GM21360 (cell line): ENCODE data around the gene CLEC4F.

ENCODE experiments used
- ATAC-seq: cut with Tn5 transposase; IDR thresholded peaks from one replicate; pipeline ENCODE4 v1.9.1; 2021; ENCODE audit warnings: mild to moderate bottlenecking, moderate library complexity; ENCODE audit not compliant: unreplicated experiment

Gene CLEC4F

GRCh38 chr2:70789304-70790135 lies 30.9 kb downstream of the CLEC4F start:
- no peak for ATAC-seq

GRCh38 chr2:70785137-70785911 lies 35.1 kb downstream of the CLEC4F start:
- no peak for ATAC-seq

DNA sequence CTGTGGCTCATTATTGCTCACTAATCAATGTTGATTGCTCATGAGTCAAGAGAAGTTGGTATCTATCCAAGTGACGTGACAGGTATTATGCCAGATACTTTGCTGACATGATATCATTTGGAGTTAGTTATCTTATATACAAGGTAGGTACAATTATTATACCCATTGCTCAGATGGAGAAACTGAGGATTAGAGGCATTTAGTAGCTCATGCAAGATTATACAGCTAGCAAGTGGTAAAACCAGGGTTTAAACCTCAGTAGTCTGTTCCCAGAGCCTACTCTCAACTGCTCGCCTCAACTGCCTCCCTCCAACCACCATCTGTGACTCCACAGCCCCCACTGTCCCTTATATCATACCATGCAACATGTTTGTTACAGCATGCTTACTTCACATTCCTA lies 36.1 kb downstream of the CLEC4F start:
- ATAC-seq = no peak

- no peak for ATAC-seq
Measured at GRCh38 chr2:70779911-70780545, 40.4 kb downstream of the CLEC4F start.

- ATAC-seq = no peak
Measured at GRCh38 chr2:70779491-70779890, 40.9 kb downstream of the CLEC4F start.

- ATAC-seq = no peak
Measured at GRCh38 chr2:70778676-70779075, 41.7 kb downstream of the CLEC4F start.

GRCh38 chr2:70777450-70777849 lies 42.9 kb downstream of the CLEC4F start:
- no peak for ATAC-seq

DNA sequence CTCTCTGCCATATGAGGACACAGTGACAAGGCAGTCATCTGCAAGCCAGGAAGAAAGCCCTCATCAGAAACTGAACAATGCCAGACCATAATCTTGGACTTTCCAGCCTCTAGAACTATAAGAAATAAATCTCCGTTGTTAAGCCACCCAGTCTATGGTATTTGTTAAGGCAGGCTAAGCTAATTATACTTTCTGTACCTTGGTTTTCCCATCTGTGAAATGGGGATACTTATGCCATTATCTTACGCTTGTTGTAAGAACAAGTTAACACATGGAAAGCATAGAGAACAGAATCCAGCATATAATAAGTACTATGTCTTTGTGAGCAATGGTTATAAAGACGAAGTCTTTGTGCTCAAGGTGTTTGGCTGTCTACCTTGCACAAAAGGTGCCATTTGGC lies 44.1 kb downstream of the CLEC4F start:
- ATAC-seq = no peak

GRCh38 chr2:70775141-70775540 lies 45.3 kb downstream of the CLEC4F start:
- no peak for ATAC-seq

- no peak for ATAC-seq
Measured at GRCh38 chr2:70772486-70773155, 47.8 kb downstream of the CLEC4F start.

GRCh38 chr2:70771446-70771845 lies 49.0 kb downstream of the CLEC4F start:
- ATAC-seq = no peak

DNA sequence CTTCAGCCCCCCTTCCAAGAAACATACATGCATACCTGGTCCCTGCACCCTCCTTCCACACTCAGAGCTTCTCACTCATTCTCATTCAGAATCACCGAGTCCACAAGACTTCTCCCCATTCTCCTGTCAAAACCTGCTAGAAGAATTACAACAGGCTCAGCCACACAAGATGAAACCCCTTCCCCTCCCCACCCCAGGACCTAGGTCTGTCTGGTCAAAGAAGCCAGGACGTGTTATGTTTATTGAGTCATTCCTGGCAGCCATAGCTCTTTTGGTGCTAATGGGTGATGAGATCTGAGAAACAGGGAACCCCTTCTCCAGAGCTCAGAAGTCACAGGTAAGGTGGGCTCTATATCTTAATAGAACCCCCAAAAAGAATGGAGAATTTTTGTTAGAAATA lies 50.9 kb downstream of the CLEC4F start:
- ATAC-seq = no peak

- no peak for ATAC-seq
Measured at GRCh38 chr2:70768590-70769085, 51.8 kb downstream of the CLEC4F start.

- no peak for ATAC-seq
Measured at GRCh38 chr2:70767699-70768589, 52.5 kb downstream of the CLEC4F start, which contains the start of gene ADD2. Gene ADD2 (minus strand): TSS chr2:70768200. CDS start chr2:70706408, 61,792 bp downstream.

- ATAC-seq = no peak
Measured at GRCh38 chr2:70767079-70767698, 53.2 kb downstream of the CLEC4F start.

DNA sequence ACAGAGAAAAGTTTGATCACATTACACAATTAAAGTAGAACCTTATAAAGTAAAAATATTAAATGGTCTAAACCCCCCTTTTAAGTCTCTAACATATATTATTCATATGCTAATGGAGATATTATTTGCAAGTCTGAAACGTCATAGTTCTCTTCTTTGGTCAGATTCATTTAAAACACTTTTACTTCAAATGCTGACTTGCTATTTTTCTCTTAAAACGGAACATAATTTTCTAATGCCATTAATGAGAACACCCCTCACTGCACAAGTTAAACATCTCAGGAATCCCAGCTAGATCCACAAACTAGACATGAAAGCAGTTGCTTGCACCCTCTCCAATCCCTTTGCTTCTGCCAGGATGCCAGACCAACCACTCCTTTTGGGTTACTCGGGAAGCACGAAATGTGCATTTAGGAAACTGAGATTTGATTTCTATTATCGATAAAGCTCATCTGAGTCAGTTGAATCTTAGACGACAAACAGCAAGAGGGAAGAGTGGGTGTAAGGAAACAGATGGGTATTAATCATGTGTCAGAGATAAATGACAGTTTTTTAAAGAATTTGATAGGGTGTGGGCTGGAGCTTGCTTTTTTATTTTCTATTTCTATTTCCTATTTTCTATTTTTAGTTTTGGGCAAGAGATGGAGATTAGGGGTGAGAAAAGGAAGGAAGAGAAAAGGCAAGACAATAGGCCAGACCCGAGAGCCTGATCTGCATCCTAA lies 53.9 kb downstream of the CLEC4F start:
- no peak for ATAC-seq

DNA sequence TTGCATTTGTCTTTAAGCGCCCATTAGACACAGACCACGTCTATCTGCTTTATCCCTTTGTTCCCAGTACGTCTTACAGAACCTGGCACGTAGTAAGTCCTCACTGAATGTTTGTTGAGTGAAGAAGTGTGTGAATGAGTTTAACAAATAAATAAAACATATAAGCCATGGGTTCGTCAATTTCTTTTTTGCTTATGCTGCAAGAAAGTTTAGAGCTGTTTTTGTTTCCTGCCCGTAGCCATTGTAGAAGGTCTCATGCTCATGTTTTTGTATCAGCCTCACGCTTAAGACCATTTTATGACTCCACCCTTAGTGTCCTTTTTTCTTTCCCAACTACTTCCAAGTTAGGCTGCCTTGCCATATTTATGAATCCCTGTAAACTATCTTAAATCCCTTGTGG lies 54.9 kb downstream of the CLEC4F start:
- ATAC-seq = no peak

GRCh38 chr2:70759446-70759845 lies 61.0 kb downstream of the CLEC4F start:
- ATAC-seq = no peak
